HL-60 (cell line): ENCODE results near the gene BDKRB1.

Experiments
- CTCF ChIP-seq: IDR thresholded peaks from one replicate; pipeline ENCODE4 v1.5.1; 2011; ENCODE audit warnings: low read length, control low read depth, inconsistent platforms; ENCODE audit not compliant: insufficient read depth
- POLR2AphosphoS5 ChIP-seq: IDR thresholded peaks from 2 replicates; pipeline ENCODE4 v1.6.1; 2012; ENCODE audit warnings: low read depth
- REST ChIP-seq: IDR thresholded peaks from 2 replicates; pipeline ENCODE4 v1.6.1; 2012; ENCODE audit warnings: low read depth; ENCODE audit not compliant: insufficient replicate concordance

- no peak for TF ChIP-seq CTCF
- no peak for TF ChIP-seq REST
- no peak for TF ChIP-seq POLR2AphosphoS5
Measured at GRCh38 chr14:96297997-96298515, 42.0 kb downstream of the BDKRB1 start.
